RWPE1 (cell line): ENCODE measurements around the gene MTA2.
"Not testable (repeated sequence)": the region's sequence is repeated elsewhere in the genome, so short reads cannot be mapped to it uniquely, and the experiment has no call there.

Source experiments
- CTCF ChIA-PET: fragments of 350-600 bp; sonication (Branson Sonifier 250); formaldehyde crosslinking; extraction: SDS; loops from one replicate; lab custom pipeline; 2021; lab: Yijun Ruan, JAX
- POLR2A ChIA-PET: fragments of 400-600 bp; formaldehyde crosslinking; extraction: SDS; loops from one replicate; lab custom pipeline; 2020; ENCODE audit warnings: antibody characterized with exemption; ENCODE audit not compliant: low non-redundant PET; lab: Yijun Ruan, JAX
- DNase-seq: peaks from one replicate; pipeline ENCODE4 v3.0.0; 2012; ENCODE audit warnings: low spot score
- H3K27ac ChIP-seq: fragments of 450-650 bp; 2 replicates; pipeline ENCODE4 v1.5.1; 2017
- CTCF ChIP-seq: fragments of 450-650 bp; conservative IDR thresholded peaks from 2 replicates; pipeline ENCODE4 v1.5.1; 2017; ENCODE audit warnings: low read depth, mild to moderate bottlenecking

MTA2 gene

GRCh38 chr11:62622476-62623089, 20.9 kb upstream of the MTA2 start:
- H3K27ac ChIP-seq: peak overlapping the region; percentile 98
- POLR2A ChIA-PET: interaction anchor here (0.7 to 3.1 kb wide), 5 partner anchors 9 to 49 kb away, joined by 3 to 13 read pairs (median 9); partner anchors contain the start of genes C11orf98, CSKMT, MTA2 and ROM1

GRCh38 chr11:62621567-62622470, 20.2 kb upstream of the MTA2 start, which contains the start of gene B3GAT3:
B3GAT3 (minus strand) TSS chr11:62621986; CDS start chr11:62621947, 39 bp downstream.
- H3K27ac ChIP-seq: peak within 1 kb of the TSS; percentile 98
- POLR2A ChIA-PET: interaction anchor here (0.6 to 3.1 kb wide), 8 partner anchors 9 to 107 kb away, joined by 3 to 13 read pairs (median 8); partner anchors contain the start of genes C11orf98, CSKMT, MTA2 and ROM1
- CTCF ChIA-PET: interaction anchor here (1.5 kb wide), 1 partner anchor 10 kb away, joined by 5 read pairs; no protein-coding TSS in a partner anchor
- no peak for TF ChIP-seq CTCF
- DNase-seq: peak; percentile 99

More at GRCh38 chr11:62622476-62623089, 20.9 kb upstream of the MTA2 start:
- no peak for TF ChIP-seq CTCF
- CTCF ChIA-PET: interaction anchor here (1.5 kb wide), 1 partner anchor 11 kb away, joined by 5 read pairs; no protein-coding TSS in a partner anchor
- DNase-seq: no peak

GRCh38 chr11:62621027-62621566, 19.4 kb upstream of the MTA2 start:
- TF ChIP-seq CTCF: no peak

GRCh38 chr11:62616957-62617356, 15.3 kb upstream of the MTA2 start:
- POLR2A ChIA-PET, CTCF ChIA-PET, DNase-seq: not testable (repeated sequence)
- H3K27ac ChIP-seq: peak overlapping the region; percentile 98

More at GRCh38 chr11:62621027-62621566, 19.4 kb upstream of the MTA2 start:
- peak overlapping the region; percentile 98 for H3K27ac ChIP-seq
- POLR2A ChIA-PET: interaction anchor here (0.6 to 3.1 kb wide), 4 partner anchors 20 to 44 kb away, joined by 4 to 13 read pairs (median 12); partner anchors contain the start of genes C11orf98, CSKMT, MTA2 and TUT1
- DNase-seq: no peak
- CTCF ChIA-PET: interaction anchor here (0.6 kb wide), 1 partner anchor 24 kb away, joined by 4 read pairs; no protein-coding TSS in a partner anchor

- ChIA-PET CTCF (interaction anchor here (0.6 to 0.7 kb wide), 2 partner anchors 144 to 1286 kb away, joined by 3 to 4 read pairs; no protein-coding TSS in a partner anchor), POLR2A (no interaction called here)
- H3K27ac ChIP-seq: peak overlapping the region; percentile 98
- no peak for DNase-seq
- TF ChIP-seq CTCF: no peak
Observed at GRCh38 chr11:62615521-62615920, 13.9 kb upstream of the MTA2 start.

GRCh38 chr11:62614275-62614674, 12.6 kb upstream of the MTA2 start:
- no peak for TF ChIP-seq CTCF
- ChIA-PET POLR2A (interaction anchor here (0.8 kb wide), 1 partner anchor 23 kb away, joined by 3 read pairs; no protein-coding TSS in a partner anchor), CTCF (no interaction called here)
- H3K27ac ChIP-seq: peak overlapping the region; percentile 98
- DNase-seq: no peak
